Ovary (tissue), 10 donors: ENCODE measurements around the gene PLA2G1B. TPM values are rescaled to one million over a fixed set of nuclear protein-coding genes. Genes with fewer than 3 reads are reported as not detected.

ENCODE experiments used
- DNase-seq, 5 donors: peaks; one replicate each; pipeline ENCODE4 v3.0.0-alpha.2; 2019 to 2020
- H3K27ac ChIP-seq, 2 donors: fragments of 200-600 bp; one replicate each; pipeline versions ENCODE4 v1.5.1 to v1.8.0; 2019 to 2022
- H3K27me3 ChIP-seq: fragments of 200-600 bp; one replicate; pipeline ENCODE4 v1.8.0; 2022
- H3K36me3 ChIP-seq: fragments of 200-600 bp; sonication (generic); one replicate; pipeline ENCODE4 v1.5.1; 2019
- H3K4me1 ChIP-seq: one replicate; pipeline ENCODE4 v1.8.1; 2013; ENCODE audit warnings: mild to moderate bottlenecking, moderate library complexity; ENCODE audit not compliant: insufficient read depth
- H3K4me3 ChIP-seq: fragments of 200-600 bp; sonication (generic); one replicate; pipeline ENCODE4 v1.5.1; 2017
- H3K9me3 ChIP-seq, 2 donors: fragments of 200-600 bp in 1 of 2; sonication (generic) in 1 of 2; one replicate each; pipeline versions ENCODE4 v1.5.1 to v1.8.1; 2013 to 2019; ENCODE audit warnings: mild to moderate bottlenecking in 1 of 2, moderate library complexity in 1 of 2
- CTCF ChIP-seq, 3 donors: fragments of 450-650 bp in 2 of 3; fragments of 200-600 bp in 1 of 3; IDR thresholded peaks; one replicate each; pipeline versions ENCODE4 v1.5.1 to v1.8.0; 2016 to 2022; ENCODE audit warnings: antibody characterized with exemption in 3 of 3, mild to moderate bottlenecking in 1 of 3
- EP300 ChIP-seq: sonication (generic); formaldehyde crosslinking; IDR thresholded peaks from one replicate; pipeline ENCODE4 v1.6.1; 2017; ENCODE audit warnings: antibody characterized with exemption
- POLR2A ChIP-seq: fragments of 450-650 bp; IDR thresholded peaks from one replicate; pipeline ENCODE4 v1.6.1; 2017; ENCODE audit warnings: antibody characterized with exemption, mild to moderate bottlenecking, moderate library complexity
- WGBS, 3 donors: extraction: QIAGEN DNeasy Blood & Tissue Kit in 1 of 3; methylation state at CpG; one replicate each; pipeline versions ENCODE4 v1.1.5 to v1.1.7; 2013 to 2017; 5-methylcytosine and 5-hydroxymethylcytosine counted together
- intact Hi-C, 4 donors: fragments of 100-400 bp; cut with DNase I; formaldehyde crosslinking; loops; one replicate each; pipeline versions ENCODE4 v1.11.0 to v1.15.1; 2022 to 2023
- long read RNA-seq, 3 donors: library from polyadenylated mRNA in 2 of 3; unstranded in 2 of 3; transcript quantifications; one replicate each; pipeline ENCODE4 v2.0.0 and lab custom pipeline, GENCODE V29; 2021 to 2026
- polyA plus RNA-seq, 2 donors: library from polyadenylated mRNA; stranded (reverse); fragments of 200-250 nt in 1 of 2; fragments of 350-450 nt in 1 of 2; fragmentation: Illumina TruSeq in 1 of 2; extraction: RNeasy Lipid Tissue Mini Kit (QIAGEN cat#74804) in 1 of 2; gene quantifications; one replicate each; pipeline ENCODE4 v1.2.3, GENCODE V29; 2013 to 2014
- total RNA-seq, 7 donors: library from RNA; depleted of rRNA in 2 of 7; stranded (reverse); fragments of >200 nt in 2 of 7; fragmentation: NEBNext Ultra II Directional in 3 of 7; extraction: Animal tissue kit (Norgen Biotek cat#: 25700) in 3 of 7; gene quantifications; one replicate each; pipeline versions ENCODE4 v1.1.0 to v1.2.4, GENCODE V29; 2016 to 2023
- donor health status: DM: no; HTN: no; CAD: no; lungs with moderate emphysema.
- donor health status: DM: no; HTN: no; CAD: no.
- donor health status: Bipolar disorder and iron deficiency.
- donor health status: DM: yes; HTN: yes; CAD: no.
- donor health status: DM: no; HTN: no; CAD: no.
- donor health status: DM: yes; HTN: yes; CAD: no.

PLA2G1B gene
- 10 to 100 TPM in 2 of 7 donors, 1 to 10 TPM in 4, under 1 TPM in 1; 0.67 to 17.0 (median 2.9) TPM for total RNA-seq
- 1 to 10 TPM; 7.1 to 7.4 TPM for polyA plus RNA-seq
- long read RNA-seq, donor 1: 0 reads
- long read RNA-seq, donor 2: 0 reads
- long read RNA-seq, donor 3: 0 reads

DNA sequence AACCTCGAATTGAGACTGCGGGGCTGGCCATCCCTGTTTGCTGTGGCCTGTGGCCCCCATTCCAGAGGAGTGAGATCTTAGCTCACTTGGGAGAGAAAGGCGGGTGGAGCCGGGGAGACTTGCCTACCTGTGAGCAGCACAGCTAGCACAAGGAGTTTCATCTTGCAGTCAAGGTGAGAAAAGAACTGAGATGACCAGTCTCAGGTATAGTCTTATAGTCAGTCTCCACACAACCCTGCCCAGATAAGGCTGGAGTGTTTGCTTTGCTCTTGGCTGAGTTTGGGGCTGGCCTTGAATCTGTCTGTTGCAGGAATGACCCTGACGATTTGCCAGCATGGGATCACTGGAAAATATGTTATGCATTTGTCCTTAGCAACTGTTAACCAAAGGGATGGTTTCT is at the start of gene PLA2G1B:
Gene PLA2G1B (minus strand): TSS at position 187 of the 400 bp plus-strand sequence. CDS start 26 bp downstream, at position 161.
- 45 to 55% (median 48%) methylated on average over 5 of the region's 5 CpGs for WGBS, 3 donors
- intact Hi-C loops: loop anchor here in 1 of 4 donors (5.0 kb wide), 1 partner anchor 105 kb away; no protein-coding TSS in a partner anchor
- DNase-seq: peak in 3 of 5 donors; percentile 26 to 52 (median 49)

DNA sequence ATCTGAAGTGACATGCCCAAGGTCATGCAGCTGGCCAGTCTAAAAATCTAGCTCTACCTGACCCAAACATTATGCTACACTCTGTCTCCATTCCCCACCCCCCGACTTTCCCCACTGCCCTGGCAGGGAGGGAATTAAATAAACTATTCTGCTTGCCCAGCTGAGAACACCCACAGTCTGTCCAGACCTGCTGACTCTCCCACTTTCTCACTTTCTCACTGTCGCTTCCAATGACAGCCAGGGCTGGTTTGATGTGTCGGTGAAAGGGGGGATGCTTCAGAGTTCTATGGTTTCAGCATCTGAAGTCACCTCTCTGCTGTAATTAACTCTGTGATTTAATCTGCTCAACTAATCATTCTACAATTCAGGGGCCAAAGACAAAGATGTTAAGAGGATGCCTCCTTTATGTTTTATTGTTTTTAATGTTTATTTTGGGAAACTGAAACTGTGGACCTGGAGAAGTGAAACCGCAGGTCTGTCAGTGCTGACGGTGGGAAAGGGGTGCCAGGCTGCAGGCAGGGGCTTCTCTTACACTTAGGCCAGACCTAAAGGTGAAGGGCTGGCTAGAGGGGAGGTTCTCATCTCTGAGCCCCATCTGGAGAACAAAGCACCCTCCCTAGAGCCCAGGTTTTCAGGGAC is 49.5 kb upstream of the PLA2G1B start:
- Histone ChIP-seq H3K27me3 (no peaks in the 10 kb centered on the region), H3K27ac (no peak overlapping the region), H3K36me3 (no peaks in the 10 kb centered on the region), H3K4me3 (no peak overlapping the region), H3K9me3 (no peaks in the 10 kb centered on the region), H3K4me1 (peaks cover 6% of the 10 kb centered on the region)
- no peak for TF ChIP-seq CTCF (IDR thresholded peaks at IDR 0.05)
- no peak for TF ChIP-seq EP300
- TF ChIP-seq POLR2A: no peak
- DNase-seq: no peak
- intact Hi-C loops: no loop called here
- WGBS, 3 donors: 32 to 37% (median 34%) methylated on average over 5 of the region's 5 CpGs

More for the DNA sequence above, at the start of gene PLA2G1B:
- TF ChIP-seq EP300: no peak
- TF ChIP-seq CTCF (IDR thresholded peaks at IDR 0.05): no peak
- TF ChIP-seq POLR2A: no peak
- Histone ChIP-seq H3K9me3 (no peaks in the 10 kb centered on the region), H3K4me3 (no peak within 1 kb of the TSS), H3K27ac (peak within 1 kb of the TSS in 1 of 2 donors; percentile 26), H3K4me1 (peaks cover 6% of the 10 kb centered on the region), H3K27me3 (no peaks in the 10 kb centered on the region), H3K36me3 (no peaks in the 10 kb centered on the region)

GRCh38 chr12:120376416-120376815 is 48.8 kb upstream of the PLA2G1B start:
- peaks cover under 1% of the 10 kb centered on the region for H3K4me1 ChIP-seq
- intact Hi-C loops: no loop called here
- no peak for DNase-seq
- no peak overlapping the region for H3K4me3 ChIP-seq
- H3K9me3 ChIP-seq: no peaks in the 10 kb centered on the region
- H3K27ac ChIP-seq: no peak overlapping the region
- H3K36me3 ChIP-seq: no peaks in the 10 kb centered on the region
- no peak for TF ChIP-seq CTCF (IDR thresholded peaks at IDR 0.05)
- no peak for TF ChIP-seq EP300
- no peak for TF ChIP-seq POLR2A
- 80 to 85% (median 82%) methylated on average over 5 of the region's 5 CpGs for WGBS, 3 donors
- no peaks in the 10 kb centered on the region for H3K27me3 ChIP-seq

GRCh38 chr12:120376009-120376408 is 48.4 kb upstream of the PLA2G1B start:
- Histone ChIP-seq H3K4me3 (no peak overlapping the region), H3K9me3 (no peaks in the 10 kb centered on the region), H3K27ac (no peak overlapping the region), H3K36me3 (no peaks in the 10 kb centered on the region), H3K27me3 (no peaks in the 10 kb centered on the region), H3K4me1 (no peaks in the 10 kb centered on the region)
- intact Hi-C loops: no loop called here
- 38 to 42% (median 38%) methylated on average over 2 of the region's 2 CpGs for WGBS, 3 donors
- DNase-seq: no peak
- TF ChIP-seq EP300: no peak
- no peak for TF ChIP-seq POLR2A
- TF ChIP-seq CTCF (IDR thresholded peaks at IDR 0.05): no peak
